ENCODE measurements around the gene CTNNA3.

- TF ChIP-seq POLR2A (IDR thresholded peaks at IDR 0.05) (no peak), EP300 (IDR thresholded peaks at IDR 0.05) (no peak), CTCF (IDR thresholded peaks at IDR 0.05) (no peak), POLR2AphosphoS5 (IDR thresholded peaks at IDR 0.05) (no peak)
Observed at GRCh38 chr10:67046507-67046906, 649.5 kb downstream of the CTNNA3 start.
